ENCODE results near the gene CDH23.

DNA sequence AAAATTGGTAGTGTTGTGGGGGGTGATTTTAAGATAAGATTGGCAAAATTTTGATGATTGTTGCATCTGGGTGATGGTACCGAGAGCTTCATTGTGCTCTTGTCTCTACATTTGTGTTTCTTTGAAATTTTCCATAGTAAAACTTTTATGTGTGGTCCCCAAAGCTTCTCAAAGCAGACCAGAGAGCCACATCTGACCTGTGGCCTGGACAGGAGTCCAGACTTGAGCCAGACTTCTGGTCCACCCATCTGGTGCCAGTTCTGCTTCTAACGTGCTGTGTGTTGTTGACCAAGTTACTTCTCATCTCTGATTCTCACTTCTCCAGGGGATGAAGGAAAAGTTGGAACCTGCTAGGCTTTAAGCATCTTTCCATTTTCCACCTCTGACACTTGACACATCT, 202.8 kb downstream of the CDH23 start:
- no peak for TF ChIP-seq EP300 (IDR thresholded peaks at IDR 0.05)
- TF ChIP-seq, protein P1, sequence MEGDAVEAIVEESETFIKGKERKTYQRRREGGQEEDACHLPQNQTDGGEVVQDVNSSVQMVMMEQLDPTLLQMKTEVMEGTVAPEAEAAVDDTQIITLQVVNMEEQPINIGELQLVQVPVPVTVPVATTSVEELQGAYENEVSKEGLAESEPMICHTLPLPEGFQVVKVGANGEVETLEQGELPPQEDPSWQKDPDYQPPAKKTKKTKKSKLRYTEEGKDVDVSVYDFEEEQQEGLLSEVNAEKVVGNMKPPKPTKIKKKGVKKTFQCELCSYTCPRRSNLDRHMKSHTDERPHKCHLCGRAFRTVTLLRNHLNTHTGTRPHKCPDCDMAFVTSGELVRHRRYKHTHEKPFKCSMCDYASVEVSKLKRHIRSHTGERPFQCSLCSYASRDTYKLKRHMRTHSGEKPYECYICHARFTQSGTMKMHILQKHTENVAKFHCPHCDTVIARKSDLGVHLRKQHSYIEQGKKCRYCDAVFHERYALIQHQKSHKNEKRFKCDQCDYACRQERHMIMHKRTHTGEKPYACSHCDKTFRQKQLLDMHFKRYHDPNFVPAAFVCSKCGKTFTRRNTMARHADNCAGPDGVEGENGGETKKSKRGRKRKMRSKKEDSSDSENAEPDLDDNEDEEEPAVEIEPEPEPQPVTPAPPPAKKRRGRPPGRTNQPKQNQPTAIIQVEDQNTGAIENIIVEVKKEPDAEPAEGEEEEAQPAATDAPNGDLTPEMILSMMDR (IDR thresholded peaks at IDR 0.05), result no peak
